ENCODE data around the gene C1orf105.
"Not testable (repeated sequence)": the region's sequence is repeated elsewhere in the genome, so short reads cannot be mapped to it uniquely, and the experiment has no call there.

C1orf105 gene

DNA sequence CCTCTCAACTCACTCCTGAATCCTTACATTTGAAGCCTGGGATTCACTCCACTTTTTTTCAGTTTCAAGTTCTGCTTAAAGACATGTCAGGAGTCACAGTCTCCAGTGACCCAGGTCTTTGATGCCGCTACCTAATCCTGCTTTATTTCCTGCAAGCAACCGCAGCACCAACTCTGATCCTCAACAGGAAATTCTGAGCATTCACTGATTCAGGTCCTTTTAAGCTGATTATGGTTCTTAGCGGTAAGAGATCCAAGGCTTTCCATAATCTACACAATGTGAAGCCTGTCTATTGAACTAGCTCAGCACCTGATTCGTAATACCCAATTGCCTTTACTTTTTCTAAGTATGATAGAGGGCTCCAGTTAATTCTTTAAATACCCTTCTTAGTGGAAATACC, 67.1 kb downstream of the C1orf105 start:
- no peak for DNase-seq (ENCODE audit: low read depth in 2 of 2)

DNA sequence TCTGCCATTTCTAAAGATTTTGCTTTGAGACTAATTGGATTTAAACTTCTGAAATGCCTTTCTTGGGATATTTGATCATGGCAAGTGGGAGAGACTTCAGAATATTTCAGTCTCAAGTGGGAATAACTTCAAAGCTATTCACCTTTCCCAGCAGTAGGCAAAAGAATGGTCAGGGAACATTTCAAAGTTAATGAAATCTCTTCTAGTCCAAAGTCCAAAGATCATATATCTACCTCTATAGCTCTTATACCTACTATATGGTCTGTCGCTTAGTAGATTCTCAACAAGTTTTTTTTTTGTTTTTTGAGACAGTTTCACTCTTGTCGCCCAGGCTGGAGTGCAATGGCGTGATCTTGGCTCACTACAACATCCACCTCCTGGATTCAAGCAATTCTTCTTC, 67.9 kb downstream of the C1orf105 start:
- no peak for DNase-seq (ENCODE audit: low read depth in 2 of 2)

DNA sequence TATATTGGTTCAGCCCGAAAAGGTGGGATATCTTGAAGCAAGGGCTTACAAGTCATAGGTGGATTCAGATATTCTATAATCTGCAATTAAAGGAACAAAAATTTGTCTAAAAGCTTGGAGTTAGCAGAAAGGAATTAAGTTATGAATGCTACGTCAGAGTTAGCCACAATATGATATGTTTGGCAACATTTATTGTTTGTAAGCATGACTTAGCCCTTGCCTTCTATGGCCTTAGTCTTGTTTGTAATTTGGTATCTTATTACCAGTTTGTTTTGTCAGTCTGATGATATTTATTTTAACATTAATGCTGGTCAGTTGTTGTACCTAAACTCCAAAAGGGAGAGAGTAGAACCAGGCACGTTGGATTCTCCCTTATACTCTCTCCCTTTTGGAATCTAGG, 69.4 kb downstream of the C1orf105 start:
- DNase-seq (ENCODE audit: low read depth in 2 of 2): no peak

DNA sequence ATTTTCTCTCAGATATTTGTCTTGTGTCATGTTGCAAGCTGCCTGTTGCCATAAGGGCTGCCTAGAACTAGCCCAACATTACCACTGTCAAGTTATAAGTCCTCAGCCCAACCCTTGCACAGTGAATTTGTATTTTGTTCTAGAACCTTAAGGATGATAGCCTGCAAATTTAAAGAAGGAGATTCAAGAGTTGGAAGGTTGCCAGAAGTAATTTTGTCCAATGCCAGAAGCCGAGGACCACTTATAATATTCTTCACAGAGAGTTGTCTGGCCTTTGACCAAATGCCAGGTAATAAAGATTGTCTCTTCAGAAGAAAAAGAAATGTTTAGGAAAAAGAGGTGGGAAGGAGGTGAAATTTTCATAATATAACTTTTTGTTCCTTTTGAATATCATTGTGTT, 71.9 kb downstream of the C1orf105 start:
- no peak for DNase-seq (ENCODE audit: low read depth in 2 of 2)

DNA sequence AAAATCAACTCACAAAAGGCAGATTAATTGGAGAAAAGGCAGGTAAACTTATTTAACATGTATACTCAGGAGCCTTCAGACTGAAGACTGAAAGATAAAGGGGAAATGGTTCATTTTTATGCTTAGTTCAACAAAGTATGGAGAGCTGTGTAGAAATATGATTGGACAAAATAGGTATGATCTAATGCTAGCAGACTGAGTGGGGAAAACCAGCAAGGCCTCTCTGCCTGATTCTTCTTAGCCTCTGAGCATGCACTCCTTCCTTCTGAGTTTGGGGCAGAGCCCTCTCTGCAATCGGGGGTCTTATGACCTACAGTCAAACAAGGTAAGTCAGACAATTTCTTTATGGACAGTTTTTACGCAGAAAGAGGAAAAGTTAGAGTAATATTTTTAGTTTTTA, 73.7 kb downstream of the C1orf105 start:
- DNase-seq (ENCODE audit: low read depth in 2 of 2): no peak

DNA sequence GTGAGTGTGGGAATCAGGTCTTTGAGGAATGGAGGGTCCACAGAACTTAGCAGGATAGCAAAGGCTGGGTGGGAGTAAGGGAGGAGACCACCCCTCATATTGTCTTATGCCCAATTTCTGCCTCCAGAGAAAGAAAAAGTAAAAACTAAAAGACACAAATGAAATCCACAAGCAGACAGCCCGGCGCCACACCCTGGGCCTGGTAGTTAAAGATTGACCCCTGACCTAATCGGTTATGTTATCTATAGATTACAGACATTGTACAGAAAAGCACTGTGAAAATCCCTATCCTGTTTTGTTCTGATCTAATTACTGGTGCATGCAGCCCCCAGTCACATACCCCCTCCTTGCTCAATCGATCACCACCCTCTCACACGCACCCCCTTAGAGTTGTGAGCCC, 75.6 kb downstream of the C1orf105 start:
- not testable (repeated sequence) for DNase-seq (ENCODE audit: low read depth in 2 of 2)

DNA sequence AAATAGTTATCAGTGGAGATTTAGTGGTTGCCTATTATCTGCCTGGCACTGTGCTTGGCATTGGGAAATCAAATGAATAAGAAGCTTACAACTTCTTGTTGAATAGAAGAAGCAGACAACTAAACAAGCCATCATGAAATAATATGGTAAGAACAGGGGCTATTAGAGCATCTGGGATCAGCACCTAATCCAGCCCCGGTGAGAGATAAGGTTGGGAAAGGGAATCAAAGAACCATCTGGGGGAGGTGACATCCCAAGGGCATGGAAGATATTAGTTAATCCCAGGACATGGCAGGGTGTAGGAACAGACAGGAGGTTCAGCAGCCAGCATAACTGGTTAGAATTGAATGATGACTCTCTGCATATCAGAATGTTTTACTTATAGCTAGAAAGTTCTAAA, 76.2 kb downstream of the C1orf105 start:
- no peak for DNase-seq (ENCODE audit: low read depth in 2 of 2)

DNA sequence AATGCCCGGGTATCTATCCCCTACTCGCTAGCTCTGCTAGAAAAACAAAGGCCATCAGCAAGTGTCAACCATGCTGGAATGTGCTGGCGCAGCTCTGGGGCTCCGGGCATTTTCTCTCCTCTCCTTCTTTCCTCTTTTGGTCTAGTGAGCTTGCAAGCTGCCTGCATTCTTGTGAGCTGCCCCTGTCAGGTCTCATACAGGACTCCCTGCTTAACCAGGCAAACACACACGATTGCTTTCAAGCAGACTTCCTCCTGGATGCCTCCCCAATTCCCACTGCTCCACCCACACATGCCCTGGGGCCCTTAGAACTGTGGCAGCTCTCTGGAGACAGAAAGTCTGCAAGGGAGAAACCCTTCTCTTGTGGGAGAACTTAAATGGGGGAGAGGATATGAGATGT, 76.7 kb downstream of the C1orf105 start:
- no peak for DNase-seq (ENCODE audit: low read depth in 2 of 2)

DNA sequence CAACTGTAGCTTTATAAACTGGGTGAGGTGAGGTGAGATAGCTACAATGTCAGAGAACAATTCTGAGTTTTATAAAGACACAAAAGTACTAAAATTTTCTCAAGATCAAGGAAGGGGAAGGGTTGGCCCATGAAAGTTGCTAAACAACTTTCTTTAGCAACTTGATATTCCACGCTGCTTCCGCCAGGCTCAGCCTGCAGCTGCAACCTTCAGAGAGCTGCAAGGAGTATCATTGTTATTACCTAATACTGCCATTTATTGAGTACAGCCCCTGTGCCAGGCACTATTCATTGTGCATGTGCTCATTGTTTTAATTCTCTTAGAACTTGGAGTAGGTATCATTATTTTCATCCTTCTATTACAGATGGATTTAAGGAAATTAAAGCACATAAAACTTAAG, 78.4 kb downstream of the C1orf105 start:
- DNase-seq (ENCODE audit: low read depth in 2 of 2): no peak

DNA sequence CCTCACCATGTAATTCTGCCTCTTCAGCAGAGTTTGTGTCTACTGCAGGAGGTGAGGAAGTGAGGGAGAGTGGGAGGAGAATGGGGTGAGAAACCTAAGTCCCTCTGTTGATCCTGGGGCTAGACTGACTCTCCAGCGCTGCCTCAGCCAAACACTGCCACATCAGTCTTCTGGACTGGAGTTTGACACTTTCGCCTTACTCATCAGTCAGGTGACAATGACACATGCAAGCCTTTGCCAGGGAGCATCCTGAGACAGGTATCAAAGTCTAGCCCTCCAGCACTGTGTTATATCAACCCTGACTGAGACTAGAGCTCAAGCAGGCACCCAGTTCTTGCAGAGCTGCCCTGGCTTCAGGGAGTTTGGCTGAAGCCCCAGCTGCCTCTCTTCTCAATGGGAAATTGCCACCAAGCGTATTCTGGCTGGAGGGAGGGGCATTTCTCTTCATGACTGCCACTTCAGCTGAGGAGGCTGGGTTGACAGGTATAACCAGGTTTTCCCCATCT, 79.2 kb downstream of the C1orf105 start:
- no peak for DNase-seq (ENCODE audit: low read depth in 2 of 2)

DNA sequence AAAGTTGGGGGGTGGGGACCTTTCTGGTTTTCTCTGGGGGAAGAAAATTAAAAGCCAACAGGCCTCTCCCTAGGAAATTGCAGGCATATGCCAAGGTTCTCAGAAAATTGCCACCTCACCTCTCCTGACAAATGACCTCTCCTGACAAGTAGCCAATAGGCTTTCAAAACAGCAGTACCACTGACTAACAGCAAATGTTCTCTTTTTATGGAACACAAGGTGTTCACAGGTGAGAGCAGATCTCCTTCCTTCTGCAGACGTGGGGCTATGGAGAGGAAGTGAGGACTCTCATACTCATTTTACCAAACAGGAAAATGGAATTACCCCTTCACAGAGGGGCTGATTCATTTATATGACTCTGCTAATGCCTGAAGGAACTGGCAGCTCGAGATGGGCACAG, 79.7 kb downstream of the C1orf105 start:
- DNase-seq (ENCODE audit: low read depth in 2 of 2): no peak

DNA sequence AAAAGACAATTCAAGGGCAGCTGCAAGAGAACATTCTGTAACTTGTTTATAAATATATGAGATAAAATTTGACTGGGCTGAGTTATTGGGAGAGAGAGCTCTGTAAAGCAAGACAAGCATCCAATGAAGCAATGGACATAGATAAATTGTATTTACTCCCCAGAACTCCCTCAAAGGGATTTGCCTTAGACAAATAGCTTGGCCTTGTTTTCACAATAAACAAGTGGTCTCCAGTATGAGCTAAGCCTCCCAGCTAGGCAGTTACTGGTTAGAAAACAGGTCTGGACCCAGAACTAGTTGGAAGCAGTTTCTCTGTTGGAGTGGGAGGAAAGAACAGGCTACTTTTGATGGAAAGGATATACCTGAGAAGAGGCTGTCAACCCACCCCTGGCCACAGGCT, 87.3 kb downstream of the C1orf105 start:
- DNase-seq (ENCODE audit: low read depth in 2 of 2): no peak

DNA sequence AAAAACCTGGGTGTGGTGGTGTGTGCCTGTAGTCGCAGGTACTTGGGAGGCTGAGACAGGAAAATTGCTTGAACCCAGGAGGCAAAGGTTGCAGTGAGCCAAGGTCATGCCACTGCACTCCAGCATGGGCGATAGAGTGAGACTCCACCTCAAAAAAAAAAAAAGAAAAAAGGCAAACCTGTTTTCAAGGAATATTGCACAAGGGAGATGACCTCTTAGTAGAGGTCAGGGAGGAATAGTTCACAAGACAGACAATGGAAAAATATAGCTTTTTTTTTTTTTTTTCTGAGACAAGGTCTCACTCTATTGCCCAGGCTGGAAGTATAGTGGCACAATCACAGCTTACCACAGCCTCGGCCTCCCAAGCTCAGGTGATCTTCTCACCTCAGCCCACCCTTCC, 90.0 kb downstream of the C1orf105 start:
- no peak for DNase-seq (ENCODE audit: low read depth in 2 of 2)

DNA sequence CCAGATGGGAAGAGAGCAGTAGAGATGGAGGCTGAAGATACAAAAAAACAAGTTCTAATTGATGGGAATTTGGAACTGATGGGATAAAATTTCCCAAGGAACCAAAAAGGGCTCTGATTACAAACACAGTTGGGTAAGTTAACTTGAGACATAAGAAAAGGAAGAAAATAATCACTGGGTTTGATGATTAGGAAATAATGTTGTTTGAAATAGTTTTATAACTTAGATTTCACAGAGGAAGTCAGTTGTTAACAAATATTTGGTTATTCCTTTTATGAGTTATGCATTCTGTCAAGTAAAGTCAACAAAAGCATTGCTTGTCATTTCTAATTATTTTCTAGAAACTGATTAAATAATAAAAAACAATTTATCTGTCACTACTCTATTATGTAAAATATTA, 92.1 kb downstream of the C1orf105 start:
- DNase-seq (ENCODE audit: low read depth in 2 of 2): no peak

DNA sequence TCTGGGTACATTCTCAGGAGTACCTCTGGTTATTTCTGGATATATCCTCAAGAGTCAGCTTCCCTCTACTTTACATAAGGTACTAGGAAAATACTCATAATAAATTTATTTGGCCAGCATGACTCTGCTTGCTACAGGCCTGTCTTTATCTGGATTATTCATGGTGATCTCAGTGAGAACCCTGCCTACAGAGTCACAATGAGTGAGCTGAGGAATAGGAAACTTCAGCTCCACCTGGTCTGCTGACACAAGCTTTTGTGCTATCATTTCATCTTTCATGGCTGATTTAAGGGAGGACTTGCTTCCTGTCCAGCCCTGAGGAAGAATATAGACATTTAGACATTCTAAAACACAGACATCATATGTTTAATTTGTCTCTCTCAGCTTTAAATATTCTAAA, 93.0 kb downstream of the C1orf105 start:
- no peak for DNase-seq (ENCODE audit: low read depth in 2 of 2)

DNA sequence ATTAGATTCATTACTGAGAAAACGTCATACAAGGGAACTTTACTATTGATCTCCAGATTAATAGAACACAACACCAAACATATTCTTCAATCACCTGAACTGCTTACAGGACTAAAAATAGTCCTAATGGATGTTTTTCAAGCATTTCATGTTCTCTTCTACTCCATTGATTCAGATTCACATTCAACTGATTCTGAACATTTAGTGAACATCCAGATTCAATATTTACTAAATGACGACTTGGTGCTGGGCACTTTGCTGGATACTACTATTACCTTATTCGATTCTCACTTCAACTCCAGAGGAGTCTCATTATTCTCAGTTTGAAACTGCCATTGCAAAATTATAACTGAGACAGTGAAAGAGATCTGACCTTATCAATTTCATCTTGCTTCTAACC, 93.6 kb downstream of the C1orf105 start:
- DNase-seq (ENCODE audit: low read depth in 2 of 2): no peak

DNA sequence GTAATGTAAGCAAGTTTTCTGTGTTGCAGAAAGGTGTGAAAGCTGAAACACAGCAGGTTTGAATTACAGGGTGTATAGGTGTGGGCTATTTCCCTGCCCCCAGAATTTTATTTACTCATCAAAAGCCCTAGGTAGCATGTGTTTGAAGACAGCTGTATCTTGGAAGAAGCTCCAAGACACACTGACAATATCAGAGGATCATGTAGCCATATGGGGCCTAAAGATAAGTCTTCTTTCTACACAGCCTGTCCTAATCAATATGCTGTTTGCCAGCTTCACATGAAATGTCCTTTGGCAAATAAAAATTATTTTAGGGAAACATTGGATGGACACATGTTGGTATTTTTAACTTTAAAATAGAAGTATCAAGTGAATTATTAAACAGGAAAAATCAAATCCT, 95.0 kb downstream of the C1orf105 start:
- no peak for DNase-seq (ENCODE audit: low read depth in 2 of 2)

DNA sequence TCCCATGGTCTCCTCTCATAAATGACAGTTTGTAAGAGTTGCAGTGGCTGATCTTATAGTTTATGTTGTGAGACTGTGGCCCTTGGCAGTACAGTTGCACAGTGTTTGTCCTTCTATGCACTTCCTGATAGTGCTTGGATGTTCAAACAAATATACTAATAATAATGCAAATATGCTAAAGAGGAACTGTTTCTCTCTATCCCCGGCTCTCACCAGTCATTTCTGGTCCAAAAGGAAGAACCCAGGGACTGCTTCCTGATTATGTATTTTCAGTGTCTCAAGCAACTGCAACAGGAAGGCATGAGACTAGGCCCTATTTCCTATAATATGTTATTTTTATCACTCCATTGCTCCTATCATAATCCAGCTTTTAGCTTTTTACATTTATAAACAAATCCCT, 95.4 kb downstream of the C1orf105 start:
- DNase-seq (ENCODE audit: low read depth in 2 of 2): no peak

DNA sequence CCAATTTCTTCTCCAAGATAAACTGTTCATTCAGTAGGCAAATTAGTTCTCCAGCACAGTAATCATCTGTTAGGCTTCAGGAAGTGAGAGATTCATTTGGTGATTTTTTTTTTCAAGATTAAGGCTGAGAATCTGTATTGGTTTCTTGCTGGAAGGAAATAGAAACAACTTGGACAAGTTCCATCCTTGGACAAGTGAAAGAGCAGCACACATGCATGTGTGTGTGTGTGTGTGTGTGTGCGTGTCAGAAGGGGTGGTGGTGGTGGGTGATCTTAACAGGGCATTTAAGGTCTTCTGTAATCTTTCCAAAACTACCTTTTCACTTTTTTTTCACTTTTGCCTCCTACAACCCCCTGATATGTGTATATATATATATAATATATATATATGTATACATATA, 96.6 kb downstream of the C1orf105 start:
- DNase-seq (ENCODE audit: low read depth in 2 of 2): no peak

DNA sequence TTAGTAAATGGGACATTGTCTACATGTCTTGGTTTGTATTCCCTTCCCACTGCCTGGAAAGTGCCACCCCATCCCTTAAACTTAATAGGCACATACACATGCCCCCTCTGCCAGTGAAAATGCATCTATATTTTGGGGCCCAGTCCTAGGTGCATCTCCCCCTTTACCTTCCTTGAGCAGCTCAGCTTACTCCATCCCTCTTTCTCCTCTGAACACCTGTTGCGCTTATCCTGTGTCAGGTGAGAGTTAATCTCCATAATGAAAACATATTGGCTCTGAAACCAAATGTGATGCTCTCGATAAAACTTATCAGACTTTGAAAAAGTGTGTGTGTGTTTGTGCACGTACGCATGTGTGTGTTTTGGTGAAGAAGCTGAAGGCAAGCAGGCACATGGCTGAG, 97.1 kb downstream of the C1orf105 start:
- no peak for DNase-seq (ENCODE audit: low read depth in 2 of 2)

Data from stimulated activated CD4-positive, alpha-beta T cell treated with anti-CD3 and anti-CD28 coated beads, Interleukin-1b, Interleukin-23, amount 100 ng/mL, for 1 hour (primary cell).